LHCN-M2 (cell line): ENCODE measurements around the gene PTPRN2. TPM values are rescaled to one million over a fixed set of nuclear protein-coding genes. Genes with fewer than 3 reads are reported as not detected.
"Not testable (repeated sequence)": the region's sequence is repeated elsewhere in the genome, so short reads cannot be mapped to it uniquely, and the experiment has no call there.

Experiments used
- DNase-seq: peaks from one replicate; pipeline ENCODE4 v3.0.0-alpha.2; 2012; ENCODE audit warnings: low read depth
- total RNA-seq: library from RNA; depleted of rRNA; stranded (reverse); fragments of >200 nt; gene quantifications from 2 replicates; pipeline ENCODE4 v1.2.3, GENCODE V29; 2014

PTPRN2 gene
- total RNA-seq, 1 experiment from 2014 or later: 0.11 TPM

- DNase-seq: not testable (repeated sequence)
These were observed 1024.9 kb downstream of the PTPRN2 start for GRCh38 chr7:157562522-157563398.

GRCh38 chr7:157561816-157562410, 1025.7 kb downstream of the PTPRN2 start:
- no peak for DNase-seq

GRCh38 chr7:157561523-157561785, 1026.2 kb downstream of the PTPRN2 start:
- no peak for DNase-seq

GRCh38 chr7:157560710-157561522, 1026.7 kb downstream of the PTPRN2 start:
- no peak for DNase-seq

- no peak for DNase-seq
These were observed 1027.4 kb downstream of the PTPRN2 start for GRCh38 chr7:157560258-157560654.

- DNase-seq: no peak
These were observed 1027.9 kb downstream of the PTPRN2 start for GRCh38 chr7:157559596-157560257.

- no peak for DNase-seq
These were observed 1028.6 kb downstream of the PTPRN2 start for GRCh38 chr7:157558875-157559595.

GRCh38 chr7:157558516-157558874, 1029.1 kb downstream of the PTPRN2 start:
- no peak for DNase-seq

GRCh38 chr7:157558061-157558460, 1029.6 kb downstream of the PTPRN2 start:
- no peak for DNase-seq

GRCh38 chr7:157557263-157557662, 1030.4 kb downstream of the PTPRN2 start:
- no peak for DNase-seq

GRCh38 chr7:157556642-157556944, 1031.0 kb downstream of the PTPRN2 start:
- no peak for DNase-seq

- no peak for DNase-seq
These were observed 1031.5 kb downstream of the PTPRN2 start for GRCh38 chr7:157555944-157556641.

- DNase-seq: no peak
These were observed 1032.3 kb downstream of the PTPRN2 start for GRCh38 chr7:157555313-157555712.

GRCh38 chr7:157554393-157555238, 1033.0 kb downstream of the PTPRN2 start:
- DNase-seq: no peak

GRCh38 chr7:157553256-157553655, 1034.4 kb downstream of the PTPRN2 start:
- no peak for DNase-seq

- no peak for DNase-seq
These were observed 1035.2 kb downstream of the PTPRN2 start for GRCh38 chr7:157552295-157552993.

GRCh38 chr7:157551325-157552070, 1036.1 kb downstream of the PTPRN2 start:
- DNase-seq: no peak
